Caco-2 (cell line): ENCODE measurements around the gene TFB1M. TPM values are rescaled to one million over a fixed set of nuclear protein-coding genes. Genes with fewer than 3 reads are reported as not detected.

Experiments
- BruUV-seq: library from RNA; stranded (reverse); fragments of 400-500 nt; replicated peaks from 2 replicates; lab custom pipeline; 2021; lab: Mats Ljungman, UMichigan
- CTCF ChIA-PET: fragments of 300-600 bp; sonication (Branson Sonifier 250); formaldehyde crosslinking; loops from one replicate; lab custom pipeline; 2022; ENCODE audit warnings: antibody characterized with exemption; lab: Charles Lee
- POLR2A ChIA-PET: fragments of 300-600 bp; sonication (Branson Sonifier 250); formaldehyde crosslinking; loops from one replicate; lab custom pipeline; 2022; ENCODE audit warnings: antibody characterized with exemption; lab: Charles Lee
- DNase-seq, 2 experiments: peaks; one replicate each; pipeline versions ENCODE4 v3.0.0 to v3.0.0-alpha.2; 2020 to 2022
- H3K27me3 ChIP-seq: replicated peaks from 2 replicates; pipeline ENCODE4 v1.6.0; 2011; ENCODE audit warnings: low read length; ENCODE audit not compliant: control insufficient read depth, insufficient read depth
- H3K36me3 ChIP-seq: 2 replicates; pipeline ENCODE4 v1.5.1; 2011; ENCODE audit warnings: low read length; ENCODE audit not compliant: control insufficient read depth, insufficient read depth
- H3K4me1 ChIP-seq: fragments of 250-450 bp; sonication (Bioruptor Pico); 2 replicates; pipeline ENCODE4 v1.5.1; 2020; ENCODE audit warnings: mild to moderate bottlenecking
- H3K4me3 ChIP-seq: 2 replicates; pipeline ENCODE4 v1.5.1; 2011; ENCODE audit warnings: low read depth, mild to moderate bottlenecking, control low read depth, low read length
- H3K9me3 ChIP-seq: fragments of 250-450 bp; sonication (Bioruptor Pico); 2 replicates; pipeline ENCODE4 v1.5.1; 2020; ENCODE audit warnings: mild to moderate bottlenecking, moderate library complexity
- H3K27ac Mint-ChIP-seq: one replicate; pipeline ENCODE4 v1.8.0; 2022; ENCODE audit warnings: mixed read lengths; ENCODE audit not compliant: unreplicated experiment
- H3K27me3 Mint-ChIP-seq: one replicate; pipeline ENCODE4 v1.8.0; 2022; ENCODE audit warnings: mixed read lengths; ENCODE audit not compliant: insufficient read depth, unreplicated experiment
- H3K36me3 Mint-ChIP-seq: one replicate; pipeline ENCODE4 v1.8.0; 2022; ENCODE audit warnings: mild to moderate bottlenecking, mixed read lengths; ENCODE audit not compliant: insufficient read depth, unreplicated experiment
- H3K4me1 Mint-ChIP-seq: one replicate; pipeline ENCODE4 v1.8.0; 2022; ENCODE audit warnings: low read depth, mixed read lengths; ENCODE audit not compliant: unreplicated experiment
- H3K4me3 Mint-ChIP-seq: one replicate; pipeline ENCODE4 v1.8.0; 2022; ENCODE audit warnings: mild to moderate bottlenecking, moderate library complexity, mixed read lengths; ENCODE audit not compliant: unreplicated experiment
- H3K9me3 Mint-ChIP-seq: one replicate; pipeline ENCODE4 v1.8.0; 2022; ENCODE audit warnings: mixed read lengths; ENCODE audit not compliant: unreplicated experiment
- CTCF ChIP-seq, 2 experiments: fragments of 200-600 bp in 1 of 2; IDR thresholded peaks; 1 replicate in 1 of 2; 2 replicates in 1 of 2; pipeline versions ENCODE4 v1.5.1 to v1.8.0; 2011 to 2022; ENCODE audit warnings: antibody characterized with exemption in 1 of 2, control low read depth in 1 of 2, inconsistent platforms in 1 of 2, low read depth in 1 of 2, low read length in 1 of 2, mild to moderate bottlenecking in 1 of 2, moderate library complexity in 1 of 2; ENCODE audit not compliant: insufficient read depth in 1 of 2, severe bottlenecking in 1 of 2, unreplicated experiment in 1 of 2
- intact Hi-C: fragments of 100-400 bp; cut with micrococcal nuclease; formaldehyde crosslinking; loops from one replicate; pipeline ENCODE4 v1.10.0; 2022; ENCODE audit not compliant: unreplicated experiment
- total RNA-seq: library from RNA; stranded (reverse); gene quantifications from 2 replicates; pipeline ENCODE4 v1.2.3, GENCODE V29; 2022

TFB1M gene
- total RNA-seq, 1 experiment from 2014 or later = 35.7 TPM

- no peaks in the 10 kb centered on the region for H3K27me3 ChIP-seq
- no peak for TF ChIP-seq CTCF (IDR thresholded peaks at IDR 0.05; ENCODE audit: insufficient read depth in 1 of 2, low read depth in 1 of 2, low read length in 1 of 2, severe bottlenecking in 1 of 2, unreplicated experiment in 1 of 2)
- no peaks in the 10 kb centered on the region for H3K9me3 Mint-ChIP-seq
- peaks cover 6% of the 10 kb centered on the region for H3K4me1 Mint-ChIP-seq
- H3K27me3 Mint-ChIP-seq = no peaks in the 10 kb centered on the region
- no peaks in the 10 kb centered on the region for H3K4me1 ChIP-seq
- peaks cover 1% of the 10 kb centered on the region; the same call in 1 of the 2 replicates for H3K36me3 ChIP-seq
- ChIA-PET CTCF (no interaction called here), POLR2A (no interaction called here)
- peaks cover 26% of the 10 kb centered on the region for H3K36me3 Mint-ChIP-seq
- intact Hi-C loops = no loop called here
- no peak overlapping the region for H3K27ac Mint-ChIP-seq
- DNase-seq = no peak
- no TSS peak for BruUV-seq
- H3K4me3 Mint-ChIP-seq = no peak overlapping the region
- H3K4me3 ChIP-seq = no peak overlapping the region
- no peaks in the 10 kb centered on the region for H3K9me3 ChIP-seq
Observed at GRCh38 chr6:155274533-155274932, 39.8 kb downstream of the TFB1M start.

DNA sequence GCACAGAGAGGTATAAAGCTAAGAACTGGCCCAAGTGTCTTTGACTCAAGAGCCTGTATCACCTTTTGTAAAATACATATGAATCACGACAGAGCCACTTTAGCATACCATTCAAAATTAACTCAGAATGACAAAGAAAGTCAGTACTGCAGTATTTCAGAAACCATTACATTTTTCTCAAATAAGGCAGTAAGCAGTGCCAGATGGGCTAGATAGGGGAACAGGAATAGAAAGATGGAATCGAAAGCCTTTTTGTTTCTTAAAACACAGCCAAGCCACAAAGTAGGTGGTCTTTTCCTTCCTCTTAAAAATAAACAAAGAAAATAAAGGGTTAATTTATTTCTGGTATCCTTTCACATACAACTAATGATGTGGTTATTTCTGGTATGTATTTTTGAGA is 40.2 kb downstream of the TFB1M start:
- Mint-ChIP-seq H3K4me1 (peaks cover 6% of the 10 kb centered on the region), H3K4me3 (no peak overlapping the region), H3K27ac (no peak overlapping the region), H3K36me3 (peaks cover 23% of the 10 kb centered on the region), H3K9me3 (no peaks in the 10 kb centered on the region), H3K27me3 (no peaks in the 10 kb centered on the region)
- no peak for DNase-seq
- BruUV-seq = no TSS peak
- H3K4me3 ChIP-seq = no peak overlapping the region
- no peak for TF ChIP-seq CTCF (IDR thresholded peaks at IDR 0.05; ENCODE audit: insufficient read depth in 1 of 2, low read depth in 1 of 2, low read length in 1 of 2, severe bottlenecking in 1 of 2, unreplicated experiment in 1 of 2)
- no peaks in the 10 kb centered on the region for H3K27me3 ChIP-seq
- peaks cover 1% of the 10 kb centered on the region; the same call in 1 of the 2 replicates for H3K36me3 ChIP-seq
- H3K4me1 ChIP-seq = no peaks in the 10 kb centered on the region
- ChIA-PET CTCF (no interaction called here), POLR2A (no interaction called here)
- intact Hi-C loops = no loop called here
- H3K9me3 ChIP-seq = no peaks in the 10 kb centered on the region

GRCh38 chr6:155273431-155273830 is 40.9 kb downstream of the TFB1M start:
- intact Hi-C loops = no loop called here
- no peak for DNase-seq
- Mint-ChIP-seq H3K36me3 (peaks cover 21% of the 10 kb centered on the region), H3K9me3 (no peaks in the 10 kb centered on the region), H3K27me3 (no peaks in the 10 kb centered on the region), H3K4me1 (peaks cover 6% of the 10 kb centered on the region), H3K4me3 (no peak overlapping the region), H3K27ac (no peak overlapping the region)
- H3K36me3 ChIP-seq = peaks cover 1% of the 10 kb centered on the region; the same call in 1 of the 2 replicates
- no peak for TF ChIP-seq CTCF (IDR thresholded peaks at IDR 0.05; ENCODE audit: insufficient read depth in 1 of 2, low read depth in 1 of 2, low read length in 1 of 2, severe bottlenecking in 1 of 2, unreplicated experiment in 1 of 2)
- H3K4me1 ChIP-seq = peaks cover 1% of the 10 kb centered on the region; the same call in 1 of the 2 replicates
- no peaks in the 10 kb centered on the region for H3K9me3 ChIP-seq
- ChIA-PET POLR2A (no interaction called here), CTCF (no interaction called here)
- H3K27me3 ChIP-seq = no peaks in the 10 kb centered on the region
- no TSS peak for BruUV-seq
- no peak overlapping the region for H3K4me3 ChIP-seq
